Stimulated activated CD4-positive, alpha-beta T cell treated with anti-CD3 and anti-CD28 coated beads, Interleukin-4, amount 100 ng/mL, for 24 hours (primary cell): ENCODE measurements around the gene SLC16A7.

Experiments used
- DNase-seq: peaks from one replicate; pipeline ENCODE4 v3.0.0-alpha.2; 2020

The SLC16A7 gene

DNA sequence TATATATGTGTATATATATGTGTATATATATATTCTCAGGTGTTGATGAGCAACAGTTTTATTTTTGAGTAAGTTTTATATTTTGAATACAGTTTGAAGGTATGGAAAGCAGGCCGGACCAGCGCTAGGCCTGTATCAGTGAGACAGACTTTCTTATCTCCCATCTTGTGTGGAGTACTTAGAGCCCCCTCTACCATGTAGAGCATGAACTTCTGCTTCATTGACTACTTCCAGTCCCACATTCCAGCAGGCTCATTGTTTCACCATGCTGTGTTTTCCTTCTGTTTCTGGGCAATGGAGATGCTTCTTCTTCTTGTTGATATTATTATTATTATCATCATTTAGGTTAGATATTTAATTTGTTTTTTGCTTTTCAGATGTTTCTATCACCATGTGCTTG is 76.4 kb downstream of the SLC16A7 start:
- no peak for DNase-seq

DNA sequence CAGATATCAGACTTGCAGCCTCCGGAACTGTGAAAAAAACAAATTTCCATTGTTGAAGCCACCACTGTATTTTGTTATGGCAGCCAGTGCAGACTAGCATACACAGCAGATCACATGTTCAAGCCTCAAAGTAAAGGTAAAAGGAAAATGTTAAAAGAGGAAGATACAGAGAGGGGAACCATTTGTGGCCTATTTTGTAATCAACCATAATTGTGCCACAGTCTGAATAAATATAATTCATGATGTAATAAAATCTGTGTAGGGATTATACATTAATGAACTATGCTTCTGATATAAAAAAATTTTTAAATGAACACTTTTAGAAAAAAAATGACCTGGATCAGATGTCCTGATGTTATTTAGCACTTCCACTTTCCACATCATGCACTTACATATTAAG is 79.6 kb downstream of the SLC16A7 start:
- no peak for DNase-seq

DNA sequence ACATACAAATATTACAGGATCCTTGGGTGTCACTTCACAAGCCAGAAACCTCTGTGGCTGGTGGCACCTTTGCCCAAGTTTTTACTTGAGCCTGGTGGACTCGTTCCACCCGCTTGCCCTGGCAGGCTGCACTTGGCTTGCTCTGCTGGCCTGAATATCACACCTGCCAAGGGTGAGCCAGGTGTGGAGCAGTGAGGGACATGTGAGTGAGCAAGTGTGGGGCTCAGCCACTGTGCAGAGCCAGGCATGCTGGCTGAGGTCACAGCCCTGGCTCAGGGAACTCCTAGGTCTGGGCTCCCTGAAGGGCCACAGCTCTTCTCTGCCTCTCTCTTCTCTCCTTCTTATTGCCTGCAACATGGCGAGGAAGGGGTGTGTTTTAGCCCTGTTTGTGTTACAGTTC is 82.0 kb downstream of the SLC16A7 start:
- DNase-seq: no peak

DNA sequence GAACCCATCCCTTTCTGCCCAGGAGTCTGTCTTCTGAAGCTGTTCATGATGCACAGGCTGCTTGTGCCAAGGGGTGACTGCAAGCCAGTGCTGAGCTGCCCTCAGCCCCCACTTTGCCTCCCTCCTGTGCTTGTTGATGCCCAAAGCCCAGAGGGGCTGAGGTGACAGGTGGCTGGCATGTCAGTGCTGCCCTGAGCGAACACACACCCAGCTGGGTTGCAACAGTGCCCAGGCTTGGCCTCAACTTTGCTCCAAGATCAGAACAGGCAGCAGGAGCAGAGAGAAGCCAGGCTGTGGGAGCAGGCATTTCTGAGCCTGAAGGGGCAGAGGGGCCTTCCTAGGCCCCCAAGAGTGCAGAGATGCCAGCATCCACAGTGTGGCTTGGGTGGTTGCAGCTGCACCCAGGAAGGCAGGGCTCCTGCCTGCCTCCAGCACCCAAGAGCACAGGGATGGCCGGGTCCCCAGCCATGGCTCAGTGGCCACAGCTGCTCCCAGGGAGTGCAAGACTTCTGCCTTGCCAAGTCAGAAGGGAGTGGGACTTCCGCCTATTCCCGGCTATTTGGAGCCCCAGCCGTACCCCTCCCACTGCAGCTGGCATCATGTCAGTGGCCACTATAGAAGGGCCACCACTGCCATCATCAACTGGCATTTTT is 83.1 kb downstream of the SLC16A7 start:
- no peak for DNase-seq

GRCh38 chr12:59689776-59690175 is 93.9 kb downstream of the SLC16A7 start:
- DNase-seq: no peak

- no peak for DNase-seq
Observed at GRCh38 chr12:59695379-59695778, 99.5 kb downstream of the SLC16A7 start.

DNA sequence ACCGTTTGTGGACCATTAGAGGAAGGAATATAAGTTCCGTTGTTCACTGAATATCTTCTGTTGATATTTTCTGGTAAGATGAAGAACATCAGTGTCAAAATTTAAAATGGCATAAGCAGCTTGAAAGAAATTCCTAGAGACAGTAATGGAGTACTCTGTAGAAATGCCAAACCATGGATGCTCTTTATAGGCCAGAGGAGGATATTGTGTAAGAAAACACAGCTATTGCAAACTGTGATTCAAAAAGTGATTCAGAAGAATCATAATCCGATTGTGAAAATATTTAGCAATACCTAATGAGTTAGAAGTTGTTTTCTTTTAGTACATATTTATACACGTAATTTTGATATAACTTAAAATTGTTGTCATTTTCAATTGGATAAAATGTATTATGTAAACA is 102.8 kb downstream of the SLC16A7 start:
- no peak for DNase-seq

- DNase-seq: no peak
Observed at GRCh38 chr12:59699421-59700152, 103.8 kb downstream of the SLC16A7 start.

DNA sequence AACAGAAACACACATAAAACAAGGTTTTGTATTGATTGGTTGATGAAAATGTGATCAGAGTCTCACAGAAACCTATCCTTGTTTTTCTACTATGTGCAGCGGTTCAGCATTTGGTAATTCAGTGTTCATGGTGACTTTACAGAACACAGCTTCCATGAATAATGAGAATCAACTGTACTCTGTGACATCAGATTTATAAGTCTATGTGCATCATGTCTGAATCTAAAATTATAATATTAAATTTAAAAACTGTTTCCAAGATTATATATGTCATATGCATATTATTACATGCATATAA is 104.3 kb downstream of the SLC16A7 start:
- no peak for DNase-seq

GRCh38 chr12:59708064-59708463 is 112.2 kb downstream of the SLC16A7 start:
- DNase-seq: no peak

- DNase-seq: no peak
Observed at GRCh38 chr12:59708484-59708883, 112.7 kb downstream of the SLC16A7 start.

GRCh38 chr12:59710004-59710628 is 114.3 kb downstream of the SLC16A7 start:
- no peak for DNase-seq

GRCh38 chr12:59710964-59711363 is 115.1 kb downstream of the SLC16A7 start:
- DNase-seq: no peak

DNA sequence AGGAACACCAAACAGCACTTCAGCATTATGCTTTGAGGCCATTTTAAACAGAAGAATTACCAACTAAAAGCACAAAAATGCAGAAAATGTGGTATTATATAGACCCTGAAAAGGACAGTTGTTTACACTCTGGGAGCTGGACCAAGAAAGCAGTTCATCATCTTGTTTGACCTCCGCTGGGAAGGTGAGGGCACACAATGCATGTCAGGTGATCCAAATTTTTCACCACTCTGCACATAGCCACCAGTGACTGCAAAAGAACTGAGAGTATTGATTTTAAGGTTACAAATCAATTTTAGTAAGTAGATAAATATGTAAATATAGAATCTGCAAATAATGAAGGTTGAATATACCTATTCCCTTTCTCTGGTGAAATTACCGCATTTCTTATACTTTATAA is 119.6 kb downstream of the SLC16A7 start:
- no peak for DNase-seq

DNA sequence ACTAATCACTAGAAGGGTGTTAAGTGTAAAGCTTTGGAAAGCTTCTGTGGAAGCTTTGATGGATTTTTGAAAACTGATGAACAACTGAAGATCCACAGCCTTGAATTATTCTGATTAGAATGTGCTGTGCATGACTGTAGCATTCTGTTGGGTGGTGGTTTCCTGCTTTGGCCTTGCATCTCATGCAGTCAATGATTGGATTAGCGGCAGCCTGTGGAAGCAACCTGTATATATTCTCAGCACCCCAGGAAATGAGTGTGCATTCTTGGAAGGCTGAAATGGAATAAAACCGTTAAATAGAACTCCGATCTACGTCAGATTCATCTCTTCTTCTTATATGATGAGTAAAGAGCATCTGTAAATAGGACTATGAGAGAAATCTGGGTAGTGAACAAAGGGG is 120.2 kb downstream of the SLC16A7 start:
- DNase-seq: no peak

DNA sequence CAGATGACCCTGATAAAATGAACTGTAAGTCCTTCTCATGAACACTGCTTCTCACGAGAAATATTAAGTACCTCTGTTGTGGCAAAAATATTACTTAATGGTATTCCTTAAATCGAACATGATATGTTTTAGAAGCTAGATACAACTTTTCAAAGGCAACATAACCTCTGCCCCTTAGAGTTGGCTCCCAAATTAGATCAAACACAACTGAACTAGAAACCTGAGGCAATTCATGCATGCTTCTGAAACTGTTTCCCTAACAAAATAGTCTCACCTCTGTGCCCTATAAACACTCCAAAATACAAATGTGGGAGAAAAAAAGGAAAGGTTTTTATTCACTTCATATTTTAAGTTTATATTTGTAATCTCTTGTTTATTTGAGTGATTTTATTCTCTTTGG is 121.6 kb downstream of the SLC16A7 start:
- no peak for DNase-seq

DNA sequence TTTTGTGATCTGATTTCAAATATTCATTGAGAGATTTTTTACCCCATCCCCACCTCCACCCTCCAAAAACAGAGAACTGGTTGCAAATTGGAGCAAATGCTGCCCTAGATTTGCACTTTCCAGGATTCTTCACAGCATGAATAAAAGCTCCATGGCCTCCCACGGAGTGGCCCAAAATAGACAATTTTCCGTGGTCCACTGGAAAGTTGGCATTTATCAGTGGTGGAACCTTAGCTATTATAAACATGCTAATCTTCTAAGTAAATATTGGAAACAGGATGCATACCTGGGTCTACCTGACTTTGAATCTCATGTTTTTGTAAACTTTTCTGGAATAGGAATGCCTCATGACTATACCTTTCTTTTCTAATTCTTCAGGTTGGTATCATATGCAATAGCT is 123.9 kb downstream of the SLC16A7 start:
- no peak for DNase-seq

- no peak for DNase-seq
Observed at GRCh38 chr12:59723520-59723919, 127.7 kb downstream of the SLC16A7 start.

DNA sequence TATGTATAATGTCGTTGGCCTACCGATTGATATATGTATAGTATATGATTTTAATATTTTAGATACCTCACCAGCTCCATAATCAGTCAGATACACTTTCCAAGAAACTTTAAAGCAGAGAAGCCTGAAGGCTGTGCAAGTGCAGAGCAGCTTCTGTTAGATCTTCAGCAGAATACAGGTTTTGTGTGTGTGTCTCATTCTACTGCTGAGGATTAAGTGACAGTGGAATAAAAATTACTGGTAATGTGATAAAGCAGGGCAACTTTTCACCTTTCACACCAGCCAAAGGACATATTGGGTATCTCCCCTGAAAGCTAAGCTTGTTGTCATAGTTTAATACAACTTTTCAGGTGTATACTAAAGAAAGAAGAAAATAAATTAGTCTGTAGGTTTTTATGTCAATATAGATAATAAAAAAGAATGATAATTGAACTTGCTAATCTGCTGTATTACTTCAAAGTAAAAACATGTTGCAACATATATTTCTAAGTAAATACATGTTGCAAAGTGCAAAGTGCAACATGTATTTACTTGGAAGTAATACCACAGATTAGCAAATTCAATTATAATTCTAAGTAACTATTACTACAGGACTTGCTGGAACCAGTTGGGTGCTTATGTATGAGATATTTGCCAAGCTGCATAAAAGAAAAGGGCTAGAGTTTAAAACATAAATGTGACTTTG is 128.3 kb downstream of the SLC16A7 start:
- no peak for DNase-seq

DNA sequence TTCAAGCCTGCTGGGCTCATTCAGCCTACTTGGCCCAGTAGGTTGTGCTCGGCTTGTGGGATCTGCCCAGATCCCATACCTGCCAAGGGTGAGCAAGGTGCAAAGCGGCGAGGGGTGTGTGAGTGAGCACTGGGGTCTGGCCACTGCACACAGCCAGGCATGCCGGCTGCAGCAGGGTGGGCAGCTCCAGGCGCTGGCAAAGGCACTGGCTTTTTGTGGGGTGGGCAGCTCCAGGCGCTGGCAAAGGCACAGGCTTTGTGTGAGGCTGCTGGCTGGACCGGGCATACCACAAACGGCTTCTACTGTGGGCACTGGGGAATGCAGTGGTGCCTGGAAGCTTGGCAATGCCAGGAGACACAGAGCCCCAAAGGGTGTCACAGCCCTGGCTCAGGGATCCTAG is 137.4 kb downstream of the SLC16A7 start:
- DNase-seq: no peak

- no peak for DNase-seq
Observed at GRCh38 chr12:59734371-59734770, 138.5 kb downstream of the SLC16A7 start.

DNA sequence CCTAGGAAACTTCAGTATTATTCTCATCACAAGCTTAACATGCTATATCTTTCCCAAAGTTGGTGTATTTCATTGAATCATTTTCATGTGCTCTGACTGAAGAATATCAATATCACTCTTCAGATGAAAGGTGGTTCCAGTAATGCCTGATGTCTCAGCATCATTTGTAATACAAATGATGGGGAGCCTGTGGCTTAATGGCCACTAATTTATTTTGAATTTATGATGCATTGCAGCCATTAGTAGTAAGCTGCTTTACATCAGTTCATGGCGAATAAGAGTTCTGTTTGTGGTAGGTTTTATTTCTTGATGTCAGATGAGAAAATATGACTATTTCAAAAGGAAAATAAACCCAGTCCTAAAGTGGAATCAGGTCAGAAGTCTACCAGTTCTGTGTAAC is 139.4 kb downstream of the SLC16A7 start:
- DNase-seq: no peak

DNA sequence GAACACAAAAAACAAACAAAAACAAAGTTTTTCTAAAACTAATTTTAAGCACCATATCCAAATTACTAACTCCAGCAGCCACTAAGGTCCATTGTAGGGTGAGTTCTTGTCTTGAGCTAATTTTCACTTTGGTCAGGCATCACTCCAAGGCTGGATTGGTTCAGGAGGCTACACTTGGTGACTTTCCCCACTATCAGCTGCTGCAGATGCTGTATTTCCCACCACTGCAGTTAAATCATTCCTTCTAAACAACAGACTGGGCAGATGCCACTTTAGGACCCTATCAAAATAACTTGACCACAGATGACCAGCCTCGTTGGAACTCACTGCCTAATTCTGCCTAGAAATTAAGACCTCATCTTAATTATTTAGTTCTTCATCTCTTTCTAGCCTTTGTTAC is 140.5 kb downstream of the SLC16A7 start:
- DNase-seq: no peak

DNA sequence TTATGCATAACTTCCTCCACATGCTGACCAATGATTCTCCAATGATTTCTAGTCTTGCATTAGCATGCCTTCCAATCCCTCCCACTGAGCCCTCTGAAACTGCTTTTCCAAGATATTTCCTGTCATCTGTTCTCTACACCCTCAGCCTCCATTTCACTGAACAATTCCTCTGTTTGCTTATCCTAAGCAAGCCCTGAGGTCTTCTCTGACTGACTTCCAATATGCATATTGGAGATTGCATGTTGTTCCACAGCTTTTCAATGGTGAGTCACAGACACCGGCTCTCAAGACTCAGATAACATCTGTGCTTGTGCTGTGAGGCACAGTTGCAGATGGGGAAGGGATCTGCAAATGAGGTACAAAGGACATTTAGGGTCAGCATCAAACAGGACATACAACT is 141.0 kb downstream of the SLC16A7 start:
- DNase-seq: no peak
